Upper lobe of left lung (tissue), 6 donors: ENCODE results near the gene MATCAP1. TPM values are rescaled to one million over a fixed set of nuclear protein-coding genes. Genes with fewer than 3 reads are reported as not detected.

Experiments used
- ATAC-seq, 2 donors: fragments of 200-7000 bp; cut with Tn5 transposase; one replicate each; pipeline ENCODE4 v1.9.1; 2022; ENCODE audit warnings: mild to moderate bottlenecking in 2 of 2, moderate library complexity in 2 of 2; ENCODE audit not compliant: low FRiP score in 2 of 2
- DNase-seq, 2 donors: peaks; one replicate each; pipeline ENCODE4 v3.0.0-alpha.2; 2019 to 2020
- H3K27ac ChIP-seq, 4 donors: fragments of 200-600 bp; sonication (generic); one replicate each; pipeline ENCODE4 v1.5.1; 2016 to 2019
- H3K27me3 ChIP-seq, 4 donors: fragments of 200-600 bp; sonication (generic); one replicate each; pipeline ENCODE4 v1.5.1; 2017 to 2019
- H3K36me3 ChIP-seq, 4 donors: fragments of 200-600 bp; sonication (generic); one replicate each; pipeline ENCODE4 v1.5.1; 2016 to 2019
- H3K4me1 ChIP-seq, 4 donors: fragments of 200-600 bp; sonication (generic); one replicate each; pipeline ENCODE4 v1.5.1; 2018 to 2019
- H3K4me3 ChIP-seq, 4 donors: fragments of 200-600 bp; sonication (generic); one replicate each; pipeline ENCODE4 v1.5.1; 2017 to 2019; ENCODE audit warnings: mild to moderate bottlenecking in 2 of 4, moderate library complexity in 1 of 4
- H3K9me3 ChIP-seq, 4 donors: fragments of 200-600 bp; sonication (generic); one replicate each; pipeline ENCODE4 v1.5.1; 2018 to 2019
- EP300 ChIP-seq, 4 donors: sonication (generic); formaldehyde crosslinking; IDR thresholded peaks; one replicate each; pipeline ENCODE4 v1.5.1; 2017; ENCODE audit warnings: antibody characterized with exemption in 4 of 4, control low read depth in 2 of 4
- POLR2A ChIP-seq, 4 donors: fragments of 450-650 bp; IDR thresholded peaks; one replicate each; pipeline ENCODE4 v1.5.1; 2016 to 2017; ENCODE audit warnings: antibody characterized with exemption in 4 of 4, mild to moderate bottlenecking in 2 of 4
- POLR2AphosphoS5 ChIP-seq, 2 donors: sonication (generic); formaldehyde crosslinking; IDR thresholded peaks; one replicate each; pipeline ENCODE4 v1.5.1; 2017; ENCODE audit warnings: antibody characterized with exemption in 2 of 2
- WGBS, 2 donors: methylation state at CpG; one replicate each; pipeline ENCODE4 v1.1.5; 2017 to 2018; 5-methylcytosine and 5-hydroxymethylcytosine counted together
- total RNA-seq, 6 donors: library from RNA; depleted of rRNA in 4 of 6; stranded (reverse); fragments of >200 nt in 4 of 6; gene quantifications; one replicate each; pipeline versions ENCODE4 v1.1.0 to v1.2.1, GENCODE V29; 2016 to 2021
- TF ChIP-seq, protein P1 (sequence below), 6 experiments: fragments of 450-650 bp in 4 of 6; fragments of 200-600 bp in 2 of 6; sonication (generic) in 2 of 6; IDR thresholded peaks; one replicate each; pipeline ENCODE4 v1.5.1; 2016 to 2019; ENCODE audit warnings: antibody characterized with exemption in 6 of 6
- donor health status: DM: no; HTN: no; CAD: no; lungs with moderate emphysema.
- donor health status: DM: no; HTN: yes; CAD: no; lungs with severe emphysema.

Gene MATCAP1
- total RNA-seq, 6 donors from 2014 or later, result 9.1 to 147 (median 31.1) TPM

DNA sequence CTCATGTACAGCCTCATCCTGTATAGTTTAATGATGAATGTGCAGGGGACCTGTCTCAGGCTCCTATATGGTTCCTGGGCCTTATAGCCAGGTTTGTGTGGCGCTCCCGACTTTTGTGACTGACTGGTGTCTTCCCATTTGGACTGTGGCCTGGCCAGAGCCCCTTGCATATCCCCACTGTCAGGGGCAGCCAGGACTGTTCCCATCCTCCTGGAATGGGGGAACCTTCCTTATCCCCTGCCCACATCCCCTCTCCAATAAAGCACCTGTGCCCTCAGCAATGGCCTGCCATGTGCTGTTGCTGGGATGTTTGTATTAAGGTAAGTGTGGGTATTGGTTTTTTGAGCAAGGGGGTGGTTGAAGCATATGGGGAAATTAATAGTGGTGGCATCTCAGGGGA is 35.5 kb downstream of the MATCAP1 start:
- no peak for TF ChIP-seq POLR2A (IDR thresholded peaks at IDR 0.05)
- TF ChIP-seq EP300 (IDR thresholded peaks at IDR 0.05), result no peak
- TF ChIP-seq, protein P1, sequence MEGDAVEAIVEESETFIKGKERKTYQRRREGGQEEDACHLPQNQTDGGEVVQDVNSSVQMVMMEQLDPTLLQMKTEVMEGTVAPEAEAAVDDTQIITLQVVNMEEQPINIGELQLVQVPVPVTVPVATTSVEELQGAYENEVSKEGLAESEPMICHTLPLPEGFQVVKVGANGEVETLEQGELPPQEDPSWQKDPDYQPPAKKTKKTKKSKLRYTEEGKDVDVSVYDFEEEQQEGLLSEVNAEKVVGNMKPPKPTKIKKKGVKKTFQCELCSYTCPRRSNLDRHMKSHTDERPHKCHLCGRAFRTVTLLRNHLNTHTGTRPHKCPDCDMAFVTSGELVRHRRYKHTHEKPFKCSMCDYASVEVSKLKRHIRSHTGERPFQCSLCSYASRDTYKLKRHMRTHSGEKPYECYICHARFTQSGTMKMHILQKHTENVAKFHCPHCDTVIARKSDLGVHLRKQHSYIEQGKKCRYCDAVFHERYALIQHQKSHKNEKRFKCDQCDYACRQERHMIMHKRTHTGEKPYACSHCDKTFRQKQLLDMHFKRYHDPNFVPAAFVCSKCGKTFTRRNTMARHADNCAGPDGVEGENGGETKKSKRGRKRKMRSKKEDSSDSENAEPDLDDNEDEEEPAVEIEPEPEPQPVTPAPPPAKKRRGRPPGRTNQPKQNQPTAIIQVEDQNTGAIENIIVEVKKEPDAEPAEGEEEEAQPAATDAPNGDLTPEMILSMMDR (IDR thresholded peaks at IDR 0.05), result no peak
- no peak for TF ChIP-seq POLR2AphosphoS5 (IDR thresholded peaks at IDR 0.05)
- no peak overlapping the region for H3K4me3 ChIP-seq
- WGBS, 2 donors, result 90 to 92% methylated on average over 2 of the region's 2 CpGs
- ATAC-seq (no peak), DNase-seq (no peak)
- H3K4me1 ChIP-seq, result peaks cover 8 to 27% (median 13%) of the 10 kb centered on the region in 4 donors
- no peaks in the 10 kb centered on the region for H3K9me3 ChIP-seq
- H3K27ac ChIP-seq, result no peak overlapping the region
- H3K36me3 ChIP-seq, result peaks cover 30 to 54% (median 52%) of the 10 kb centered on the region in 4 donors
- H3K27me3 ChIP-seq, result peaks cover 0 to 4% (median 0%) of the 10 kb centered on the region in 4 donors

DNA sequence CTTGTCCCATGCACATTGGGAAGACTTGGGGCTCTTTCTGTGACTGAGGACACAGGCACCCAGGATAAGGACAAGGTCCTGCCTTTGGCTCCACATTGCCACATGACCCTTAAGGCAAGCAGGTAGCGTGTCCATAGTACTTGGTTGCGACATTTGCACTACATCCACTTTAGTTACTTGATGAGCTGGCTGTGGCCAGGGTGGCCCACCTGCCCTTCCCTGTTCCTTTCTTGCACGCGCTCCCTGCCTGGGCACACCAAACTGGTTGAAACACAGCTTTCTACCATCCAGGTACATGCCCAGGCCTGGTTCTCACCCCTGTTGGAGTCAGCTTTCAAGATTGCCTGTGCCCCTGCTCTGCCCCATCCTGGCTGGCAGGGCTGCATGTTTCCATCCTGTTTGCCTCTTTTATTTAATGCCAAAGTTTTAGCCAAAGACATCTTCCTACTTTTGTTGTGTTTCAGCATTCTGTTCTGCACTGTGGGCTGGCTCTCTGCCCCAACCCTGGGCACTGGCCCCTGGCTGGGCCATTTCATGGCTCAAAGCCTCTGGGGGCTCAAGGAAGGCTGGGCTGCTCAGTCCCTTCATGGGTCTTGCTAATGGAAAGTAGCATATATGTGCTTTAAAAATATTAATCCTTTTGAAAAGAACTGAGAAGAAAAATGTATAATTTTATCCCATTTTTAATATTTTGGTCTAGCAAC is 36.2 kb downstream of the MATCAP1 start:
- DNase-seq, result no peak
- H3K27ac ChIP-seq, result no peak overlapping the region
- no peak overlapping the region for H3K4me3 ChIP-seq
- no peak for ATAC-seq
- peaks cover 0 to 4% (median 0%) of the 10 kb centered on the region in 4 donors for H3K27me3 ChIP-seq
- no peaks in the 10 kb centered on the region for H3K9me3 ChIP-seq
- TF ChIP-seq, protein P1 (IDR thresholded peaks at IDR 0.05), result no peak
- no peak for TF ChIP-seq POLR2AphosphoS5 (IDR thresholded peaks at IDR 0.05)
- TF ChIP-seq POLR2A (IDR thresholded peaks at IDR 0.05), result no peak
- TF ChIP-seq EP300 (IDR thresholded peaks at IDR 0.05), result no peak
- H3K4me1 ChIP-seq, result peaks cover 8 to 27% (median 13%) of the 10 kb centered on the region in 4 donors
- H3K36me3 ChIP-seq, result peaks cover 30 to 60% (median 58%) of the 10 kb centered on the region in 4 donors
- WGBS, 2 donors, result 88 to 95% methylated on average over 4 of the region's 4 CpGs

DNA sequence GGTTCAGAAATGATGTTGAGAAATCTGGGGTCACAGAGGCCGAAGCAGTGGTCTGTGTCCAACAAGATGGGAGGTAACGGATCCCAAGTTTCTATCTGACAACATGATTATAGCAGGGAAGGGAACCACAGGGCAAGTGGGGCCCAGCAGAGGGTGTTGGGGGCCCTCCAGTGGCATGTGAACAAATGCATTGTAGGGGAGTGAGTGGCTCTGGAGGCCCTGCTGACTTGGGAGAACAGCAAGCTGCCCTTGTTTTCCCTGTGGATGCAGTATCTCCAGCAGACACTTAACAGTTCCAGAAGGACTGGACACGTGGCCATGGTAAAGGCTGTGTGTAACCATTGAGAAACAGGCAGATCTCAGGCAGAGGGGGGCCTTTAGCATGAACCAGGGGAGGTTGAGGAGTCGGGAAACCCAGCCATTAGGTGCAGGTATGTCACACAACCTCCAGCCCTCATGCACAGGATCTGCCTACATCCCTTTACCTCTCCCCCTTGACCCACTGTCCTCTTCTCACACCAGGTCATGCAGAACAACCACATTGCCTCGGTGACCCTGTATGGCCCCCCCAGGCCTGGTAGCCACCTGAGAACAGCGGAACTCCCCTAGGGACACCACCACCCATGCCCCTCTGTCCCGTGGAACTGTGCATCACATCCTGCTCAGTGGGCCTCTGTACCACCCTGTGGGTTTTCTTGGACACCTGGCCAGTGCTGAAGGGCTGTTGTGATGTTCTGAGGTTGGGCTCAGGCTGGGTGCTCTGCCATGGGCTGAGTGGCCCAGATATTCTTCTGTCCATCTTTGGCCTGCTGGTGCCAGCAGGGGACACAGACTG is 37.0 kb downstream of the MATCAP1 start:
- ATAC-seq, result no peak
- Histone ChIP-seq H3K9me3 (no peaks in the 10 kb centered on the region), H3K4me1 (peaks cover 8 to 27% (median 13%) of the 10 kb centered on the region in 4 donors), H3K4me3 (no peak overlapping the region), H3K36me3 (peaks cover 30 to 69% (median 67%) of the 10 kb centered on the region in 4 donors), H3K27me3 (peaks cover 0 to 4% (median 0%) of the 10 kb centered on the region in 4 donors), H3K27ac (no peak overlapping the region)
- DNase-seq, result no peak
- TF ChIP-seq POLR2A (IDR thresholded peaks at IDR 0.05) (no peak), POLR2AphosphoS5 (IDR thresholded peaks at IDR 0.05) (no peak), EP300 (IDR thresholded peaks at IDR 0.05) (no peak)
- TF ChIP-seq, protein P1 (IDR thresholded peaks at IDR 0.05), result no peak
- 84 to 93% methylated on average over 4 to 7 of the region's 7 CpGs for WGBS, 2 donors

DNA sequence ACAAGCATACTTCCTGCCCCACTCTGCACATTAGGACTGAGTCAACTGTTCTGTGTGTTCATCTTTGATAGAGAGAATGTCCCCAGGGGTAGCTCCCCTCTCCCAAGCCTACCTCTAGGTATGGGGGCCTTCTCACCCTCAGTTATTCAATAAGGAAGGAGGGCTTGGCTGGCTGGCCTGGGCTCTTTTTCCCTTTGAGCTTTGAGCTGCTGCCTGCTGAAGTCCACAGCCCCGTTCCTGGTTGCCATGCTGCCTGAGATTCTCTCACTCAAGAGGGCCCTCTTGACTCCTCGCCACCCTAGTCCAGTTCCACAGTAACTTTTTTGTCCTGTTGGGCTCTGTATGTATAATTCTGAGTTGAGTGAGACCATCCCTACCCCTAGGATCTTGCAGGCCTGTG is 38.0 kb downstream of the MATCAP1 start:
- no peak overlapping the region for H3K27ac ChIP-seq
- no peak overlapping the region for H3K4me3 ChIP-seq
- no peak for DNase-seq
- TF ChIP-seq, protein P1 (IDR thresholded peaks at IDR 0.05), result no peak
- no peak for TF ChIP-seq POLR2A (IDR thresholded peaks at IDR 0.05)
- TF ChIP-seq POLR2AphosphoS5 (IDR thresholded peaks at IDR 0.05), result no peak
- no peaks in the 10 kb centered on the region for H3K9me3 ChIP-seq
- peaks cover 33 to 79% (median 76%) of the 10 kb centered on the region in 4 donors for H3K36me3 ChIP-seq
- no peak for ATAC-seq
- 78 to 94% methylated on average over 2 of the region's 2 CpGs for WGBS, 2 donors
- H3K27me3 ChIP-seq, result peaks cover 0 to 4% (median 0%) of the 10 kb centered on the region in 4 donors
- H3K4me1 ChIP-seq, result peaks cover 4 to 18% (median 8%) of the 10 kb centered on the region in 4 donors
